ENCODE measurements around the gene SEC22B.
"Not testable (repeated sequence)": the region's sequence is repeated elsewhere in the genome, so short reads cannot be mapped to it uniquely, and the experiment has no call there.

SEC22B gene

GRCh38 chr1:120176092-120176855 is at the start of gene SEC22B:
Gene SEC22B, minus strand, starts transcription at chr1:120176520. Its CDS starts 139 bp downstream, at chr1:120176381.
- intact Hi-C loops (cut with micrococcal nuclease), result no loop called here
- peak within 1 kb of the TSS; percentile 99 for H3K27ac Mint-ChIP-seq
- peaks cover 8% of the 10 kb centered on the region for H3K36me3 Mint-ChIP-seq (ENCODE audit: low read depth)
- peaks cover 2% of the 10 kb centered on the region for H3K27me3 Mint-ChIP-seq
- peak within 1 kb of the TSS; percentile 95 for H3K4me3 Mint-ChIP-seq
- H3K9me3 Mint-ChIP-seq, result no peaks in the 10 kb centered on the region
- H3K4me1 Mint-ChIP-seq (ENCODE audit: low read depth), result peaks cover 5% of the 10 kb centered on the region

DNA sequence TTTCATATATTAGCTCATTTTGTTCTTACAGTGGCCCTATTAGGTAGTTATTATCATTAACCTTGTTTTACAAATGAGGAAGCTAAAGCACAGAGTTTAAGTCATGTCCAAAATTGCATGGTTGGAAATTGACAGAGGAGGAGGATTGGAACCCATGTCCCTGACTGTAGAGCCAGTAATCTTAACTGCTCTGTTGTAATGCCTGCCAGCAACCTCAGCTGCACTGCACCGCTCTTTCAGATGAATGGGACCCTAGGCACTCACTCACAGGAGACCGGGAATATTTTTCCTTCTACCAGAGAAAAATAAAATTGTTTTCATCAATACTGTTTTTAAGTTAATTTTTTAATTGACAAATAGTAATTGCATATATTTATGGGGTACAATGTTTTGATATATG is 41.6 kb upstream of the SEC22B start:
- intact Hi-C loops (cut with micrococcal nuclease); H3K36me3 Mint-ChIP-seq (ENCODE audit: low read depth); H3K27ac Mint-ChIP-seq; H3K9me3 Mint-ChIP-seq; H3K4me1 Mint-ChIP-seq (ENCODE audit: low read depth); H3K4me3 Mint-ChIP-seq; H3K27me3 Mint-ChIP-seq: not testable (repeated sequence)

DNA sequence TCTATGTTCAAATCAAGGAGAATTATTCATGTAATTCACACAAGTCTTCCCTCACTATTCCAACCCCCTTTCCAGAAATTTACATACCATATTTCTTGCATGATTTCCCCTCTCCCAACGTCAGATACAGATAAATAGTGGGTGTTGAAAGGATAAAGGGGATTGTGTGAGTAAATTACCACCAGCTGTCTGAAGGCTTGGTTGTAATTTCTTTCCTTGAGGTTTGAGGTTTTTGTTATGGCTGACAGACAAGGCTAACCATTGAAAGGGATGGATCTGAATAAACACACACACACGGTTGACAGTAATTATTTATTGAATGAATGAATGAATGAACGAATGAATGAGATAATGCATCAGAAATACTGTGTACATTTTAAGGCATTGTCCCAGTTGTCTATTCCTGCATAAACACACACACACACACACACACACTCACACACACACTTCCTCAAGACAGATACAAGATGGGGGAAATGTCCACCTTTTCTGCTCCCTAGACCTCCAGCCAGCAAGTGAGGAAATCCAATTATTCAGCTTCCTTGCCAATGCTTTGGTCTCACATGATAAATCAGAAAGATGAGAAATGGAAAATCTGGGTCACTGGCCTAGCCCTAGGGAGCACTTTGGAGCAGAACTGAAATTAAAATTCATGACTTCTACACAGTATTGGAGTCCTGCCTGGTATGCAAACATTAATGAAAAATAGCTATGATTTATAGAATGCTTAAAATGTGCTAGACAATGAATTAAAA is 41.0 kb upstream of the SEC22B start:
- H3K4me3 Mint-ChIP-seq; H3K27me3 Mint-ChIP-seq; H3K27ac Mint-ChIP-seq; intact Hi-C loops (cut with micrococcal nuclease); H3K4me1 Mint-ChIP-seq (ENCODE audit: low read depth); H3K36me3 Mint-ChIP-seq (ENCODE audit: low read depth); H3K9me3 Mint-ChIP-seq: not testable (repeated sequence)

DNA sequence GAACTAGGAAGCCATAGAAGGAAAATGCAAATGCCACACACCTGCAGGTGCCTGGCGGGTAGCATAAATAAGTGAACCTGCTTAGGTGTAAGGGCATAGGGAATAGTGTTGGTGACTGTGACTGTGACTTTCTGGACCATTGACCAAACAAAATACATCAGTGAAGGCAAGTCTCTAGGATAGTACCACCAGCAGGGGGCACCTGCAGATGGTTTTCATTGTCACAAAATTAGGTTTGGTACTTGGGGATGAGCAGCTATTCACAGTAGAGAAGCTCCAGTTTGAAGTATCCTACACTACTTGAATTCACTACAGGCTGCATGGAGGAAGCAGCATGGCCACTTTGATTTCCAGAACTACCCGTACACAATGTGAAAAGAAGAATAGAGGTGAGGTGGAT is 37.3 kb upstream of the SEC22B start:
- H3K36me3 Mint-ChIP-seq (ENCODE audit: low read depth); H3K27ac Mint-ChIP-seq; H3K4me3 Mint-ChIP-seq; H3K9me3 Mint-ChIP-seq; H3K4me1 Mint-ChIP-seq (ENCODE audit: low read depth); intact Hi-C loops (cut with micrococcal nuclease); H3K27me3 Mint-ChIP-seq: not testable (repeated sequence)

- intact Hi-C loops (cut with micrococcal nuclease); H3K27ac Mint-ChIP-seq; H3K9me3 Mint-ChIP-seq; H3K27me3 Mint-ChIP-seq; H3K4me1 Mint-ChIP-seq (ENCODE audit: low read depth); H3K4me3 Mint-ChIP-seq; H3K36me3 Mint-ChIP-seq (ENCODE audit: low read depth): not testable (repeated sequence)
Observed at GRCh38 chr1:120210754-120211153, 34.4 kb upstream of the SEC22B start.

GRCh38 chr1:120196863-120197775 is 20.8 kb upstream of the SEC22B start:
- H3K4me3 Mint-ChIP-seq, result peak overlapping the region; percentile 20
- H3K4me1 Mint-ChIP-seq (ENCODE audit: low read depth); intact Hi-C loops (cut with micrococcal nuclease); H3K27me3 Mint-ChIP-seq; H3K36me3 Mint-ChIP-seq (ENCODE audit: low read depth); H3K27ac Mint-ChIP-seq; H3K9me3 Mint-ChIP-seq: not testable (repeated sequence)

- H3K36me3 Mint-ChIP-seq (ENCODE audit: low read depth); H3K9me3 Mint-ChIP-seq; H3K4me3 Mint-ChIP-seq; H3K27ac Mint-ChIP-seq; H3K4me1 Mint-ChIP-seq (ENCODE audit: low read depth); H3K27me3 Mint-ChIP-seq; intact Hi-C loops (cut with micrococcal nuclease): not testable (repeated sequence)
Observed at GRCh38 chr1:120188626-120189025, 12.3 kb upstream of the SEC22B start.

- H3K9me3 Mint-ChIP-seq; H3K36me3 Mint-ChIP-seq (ENCODE audit: low read depth); intact Hi-C loops (cut with micrococcal nuclease); H3K27ac Mint-ChIP-seq; H3K27me3 Mint-ChIP-seq; H3K4me3 Mint-ChIP-seq; H3K4me1 Mint-ChIP-seq (ENCODE audit: low read depth): not testable (repeated sequence)
Observed at GRCh38 chr1:120182176-120182707, 5.9 kb upstream of the SEC22B start.

- H3K27ac Mint-ChIP-seq; H3K9me3 Mint-ChIP-seq; intact Hi-C loops (cut with micrococcal nuclease); H3K4me3 Mint-ChIP-seq; H3K36me3 Mint-ChIP-seq (ENCODE audit: low read depth); H3K4me1 Mint-ChIP-seq (ENCODE audit: low read depth); H3K27me3 Mint-ChIP-seq: not testable (repeated sequence)
Observed at GRCh38 chr1:120179811-120180690, 3.7 kb upstream of the SEC22B start.

GRCh38 chr1:120178799-120179756 is 2.8 kb upstream of the SEC22B start:
- Mint-ChIP-seq H3K27ac (no peak overlapping the region), H3K36me3 (ENCODE audit: low read depth) (peaks cover 8% of the 10 kb centered on the region), H3K9me3 (no peaks in the 10 kb centered on the region), H3K4me1 (ENCODE audit: low read depth) (peaks cover 5% of the 10 kb centered on the region), H3K4me3 (no peak overlapping the region), H3K27me3 (peaks cover 2% of the 10 kb centered on the region)
- intact Hi-C loops (cut with micrococcal nuclease), result no loop called here

- H3K4me3 Mint-ChIP-seq; H3K9me3 Mint-ChIP-seq; intact Hi-C loops (cut with micrococcal nuclease); H3K27me3 Mint-ChIP-seq; H3K27ac Mint-ChIP-seq; H3K36me3 Mint-ChIP-seq (ENCODE audit: low read depth); H3K4me1 Mint-ChIP-seq (ENCODE audit: low read depth): not testable (repeated sequence)
Observed at GRCh38 chr1:120178058-120178457, 1.7 kb upstream of the SEC22B start.

DNA sequence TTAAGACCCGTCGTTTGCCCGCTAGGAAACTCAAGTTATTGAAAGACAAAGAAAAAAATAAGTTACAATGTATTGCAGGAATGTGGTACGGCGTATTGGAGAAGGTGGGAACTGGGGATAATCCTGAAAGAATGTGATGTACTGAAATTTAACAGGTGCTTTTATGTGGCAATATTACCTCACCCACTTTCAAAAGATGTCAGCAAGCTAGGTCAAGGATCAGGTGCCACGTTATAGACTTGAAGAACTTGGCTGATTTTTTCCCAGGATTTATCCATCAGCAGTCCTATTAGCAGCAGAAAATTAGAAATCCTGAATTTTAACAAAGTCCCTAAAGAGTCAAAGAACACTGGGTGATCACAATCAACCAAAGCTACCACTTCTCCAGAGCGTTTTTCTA is 632 bp downstream of the SEC22B start:
- H3K4me1 Mint-ChIP-seq (ENCODE audit: low read depth); intact Hi-C loops (cut with micrococcal nuclease); H3K27me3 Mint-ChIP-seq; H3K9me3 Mint-ChIP-seq; H3K36me3 Mint-ChIP-seq (ENCODE audit: low read depth): not testable (repeated sequence)
- Mint-ChIP-seq H3K27ac (peak overlapping the region; percentile 99), H3K4me3 (peak overlapping the region; percentile 95)

Data from dendritic cell treated with granulocyte-macrophage colony-stimulating factor and Interleukin-4, amounts not matched to agents 40 ng/mL and 50 ng/mL, for 4 days (primary cell).